GM12874 (cell line): Measurements from ENCODE around the gene WNT2.

ENCODE experiments used
- TF ChIP-seq, protein P1 (sequence below): IDR thresholded peaks from 2 replicates; pipeline ENCODE4 v1.5.1; 2011; ENCODE audit warnings: low read depth, mild to moderate bottlenecking, control low read depth, low read length, moderate library complexity; ENCODE audit not compliant: insufficient read depth

The WNT2 gene

DNA sequence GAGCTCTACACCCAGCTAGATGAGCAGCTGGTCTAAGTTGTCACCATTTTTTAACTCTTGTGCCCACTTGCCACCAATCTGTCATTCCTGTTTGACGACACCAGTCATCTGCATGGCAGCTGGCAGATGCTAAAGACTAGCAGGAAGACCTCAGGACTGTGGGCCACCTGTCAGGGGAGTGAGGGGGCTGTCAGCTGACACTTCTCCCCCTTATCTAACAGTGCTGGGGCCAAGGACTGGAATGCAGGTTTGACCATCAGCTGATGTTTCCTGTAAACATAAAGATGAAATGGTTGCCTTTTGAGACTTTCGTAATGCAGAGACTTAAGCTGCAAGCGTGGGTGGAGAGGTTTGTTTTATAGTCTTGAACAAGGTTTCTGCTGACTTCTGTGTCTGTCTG is 93.5 kb downstream of the WNT2 start:
- TF ChIP-seq, protein P1, sequence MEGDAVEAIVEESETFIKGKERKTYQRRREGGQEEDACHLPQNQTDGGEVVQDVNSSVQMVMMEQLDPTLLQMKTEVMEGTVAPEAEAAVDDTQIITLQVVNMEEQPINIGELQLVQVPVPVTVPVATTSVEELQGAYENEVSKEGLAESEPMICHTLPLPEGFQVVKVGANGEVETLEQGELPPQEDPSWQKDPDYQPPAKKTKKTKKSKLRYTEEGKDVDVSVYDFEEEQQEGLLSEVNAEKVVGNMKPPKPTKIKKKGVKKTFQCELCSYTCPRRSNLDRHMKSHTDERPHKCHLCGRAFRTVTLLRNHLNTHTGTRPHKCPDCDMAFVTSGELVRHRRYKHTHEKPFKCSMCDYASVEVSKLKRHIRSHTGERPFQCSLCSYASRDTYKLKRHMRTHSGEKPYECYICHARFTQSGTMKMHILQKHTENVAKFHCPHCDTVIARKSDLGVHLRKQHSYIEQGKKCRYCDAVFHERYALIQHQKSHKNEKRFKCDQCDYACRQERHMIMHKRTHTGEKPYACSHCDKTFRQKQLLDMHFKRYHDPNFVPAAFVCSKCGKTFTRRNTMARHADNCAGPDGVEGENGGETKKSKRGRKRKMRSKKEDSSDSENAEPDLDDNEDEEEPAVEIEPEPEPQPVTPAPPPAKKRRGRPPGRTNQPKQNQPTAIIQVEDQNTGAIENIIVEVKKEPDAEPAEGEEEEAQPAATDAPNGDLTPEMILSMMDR = no peak

DNA sequence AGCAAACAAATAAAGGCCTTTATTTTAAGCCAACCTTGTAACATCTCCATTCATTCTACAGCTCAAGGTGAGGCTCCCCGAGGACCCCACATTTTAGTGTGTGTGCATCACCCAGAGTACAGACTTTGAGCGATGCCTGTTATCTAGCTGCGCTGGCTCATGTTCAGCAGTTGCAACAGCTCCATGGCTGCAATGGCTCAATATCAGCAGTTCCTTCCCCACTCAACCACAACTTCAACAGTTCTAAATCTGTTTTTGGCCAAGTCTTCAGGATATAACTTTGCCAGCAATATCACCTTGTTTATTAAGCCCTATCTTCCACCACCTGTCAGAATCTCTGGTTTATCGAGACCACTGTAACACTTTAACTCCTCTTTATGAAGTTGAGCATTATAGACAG is 95.8 kb downstream of the WNT2 start:
- TF ChIP-seq, protein P1 = no peak

DNA sequence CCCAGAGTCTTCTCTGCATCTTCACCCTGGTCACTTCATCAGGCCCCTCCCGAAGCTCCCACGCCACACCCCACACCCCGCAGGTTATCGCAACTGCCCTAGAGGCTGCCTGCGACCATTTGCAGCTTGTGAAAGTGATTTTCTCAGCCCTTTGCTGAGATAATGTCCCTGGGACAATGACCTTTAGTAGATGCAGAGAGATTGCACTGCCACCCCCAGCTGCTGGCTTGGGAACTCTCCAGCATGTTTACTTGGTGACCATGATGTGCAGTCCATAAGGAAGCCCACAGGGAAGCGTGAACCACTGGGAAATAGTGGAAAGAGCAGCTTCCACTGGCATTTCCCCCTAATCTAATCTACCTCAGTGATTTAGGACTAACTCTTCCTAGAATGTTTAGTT is 97.3 kb downstream of the WNT2 start:
- TF ChIP-seq, protein P1 = no peak
